Adipocyte (in vitro differentiated cells): ENCODE data around the gene SACM1L.

Experiments
- DNase-seq: peaks from one replicate; pipeline ENCODE4 v3.0.0-alpha.2; 2015; ENCODE audit warnings: low read depth
- H3K27me3 ChIP-seq: replicated peaks from 2 replicates; pipeline ENCODE4 v1.7.0; 2013; ENCODE audit warnings: mild to moderate bottlenecking, low read length, moderate library complexity; ENCODE audit not compliant: control insufficient read depth, insufficient read depth
- H3K36me3 ChIP-seq: 2 replicates; pipeline ENCODE4 v1.7.0; 2013; ENCODE audit warnings: low read length, mild to moderate bottlenecking, moderate library complexity; ENCODE audit not compliant: control insufficient read depth, insufficient read depth, severe bottlenecking
- H3K4me1 ChIP-seq: 2 replicates; pipeline ENCODE4 v1.7.0; 2013; ENCODE audit warnings: mild to moderate bottlenecking, low read length, moderate library complexity; ENCODE audit not compliant: control insufficient read depth, insufficient read depth
- H3K4me3 ChIP-seq: 2 replicates; pipeline ENCODE4 v1.7.0; 2013; ENCODE audit warnings: mild to moderate bottlenecking, low read length, moderate library complexity
- H3K9ac ChIP-seq: 2 replicates; pipeline ENCODE4 v1.7.0; 2013; ENCODE audit warnings: mild to moderate bottlenecking, low read length, moderate library complexity
- H3K9me3 ChIP-seq: 2 replicates; pipeline ENCODE4 v1.7.0; 2013; ENCODE audit warnings: mild to moderate bottlenecking, low read length, moderate library complexity; ENCODE audit not compliant: control insufficient read depth

Gene SACM1L

GRCh38 chr3:45794660-45795059 lies 105.5 kb downstream of the SACM1L start:
- no peak overlapping the region for H3K4me3 ChIP-seq
- no peak for DNase-seq
- peaks cover 10% of the 10 kb centered on the region for H3K4me1 ChIP-seq
- no peak overlapping the region for H3K9ac ChIP-seq
- peaks cover 7% of the 10 kb centered on the region for H3K9me3 ChIP-seq
- peaks cover 86% of the 10 kb centered on the region for H3K27me3 ChIP-seq
- H3K36me3 ChIP-seq: no peaks in the 10 kb centered on the region
